AG04449 (cell line): Measurements from ENCODE around the gene SLC3A2.

Experiments
- CTCF ChIA-PET: fragments of 350-600 bp; formaldehyde crosslinking; extraction: SDS; loops from one replicate; lab custom pipeline; 2021; ENCODE audit warnings: antibody characterized with exemption; lab: Yijun Ruan, JAX
- POLR2A ChIA-PET: fragments of 400-600, 350-600 bp; formaldehyde crosslinking; extraction: SDS; loops from one replicate; lab custom pipeline; 2020; ENCODE audit warnings: antibody characterized with exemption, inconsistent platforms; lab: Yijun Ruan, JAX
- DNase-seq: peaks from one replicate; pipeline ENCODE4 v3.0.0-alpha.2; 2010; ENCODE audit warnings: low read depth, low spot score
- H3K4me3 ChIP-seq: 2 replicates; pipeline ENCODE4 v1.5.1; 2011; ENCODE audit warnings: low read depth, mild to moderate bottlenecking, control low read depth, low read length
- TF ChIP-seq, protein P1 (sequence below): IDR thresholded peaks from one replicate; pipeline ENCODE4 v1.5.1; 2011; ENCODE audit warnings: mild to moderate bottlenecking, moderate library complexity, low read length, control low read depth, inconsistent platforms; ENCODE audit not compliant: insufficient read depth; ENCODE audit errors: missing control alignments

The SLC3A2 gene

DNA sequence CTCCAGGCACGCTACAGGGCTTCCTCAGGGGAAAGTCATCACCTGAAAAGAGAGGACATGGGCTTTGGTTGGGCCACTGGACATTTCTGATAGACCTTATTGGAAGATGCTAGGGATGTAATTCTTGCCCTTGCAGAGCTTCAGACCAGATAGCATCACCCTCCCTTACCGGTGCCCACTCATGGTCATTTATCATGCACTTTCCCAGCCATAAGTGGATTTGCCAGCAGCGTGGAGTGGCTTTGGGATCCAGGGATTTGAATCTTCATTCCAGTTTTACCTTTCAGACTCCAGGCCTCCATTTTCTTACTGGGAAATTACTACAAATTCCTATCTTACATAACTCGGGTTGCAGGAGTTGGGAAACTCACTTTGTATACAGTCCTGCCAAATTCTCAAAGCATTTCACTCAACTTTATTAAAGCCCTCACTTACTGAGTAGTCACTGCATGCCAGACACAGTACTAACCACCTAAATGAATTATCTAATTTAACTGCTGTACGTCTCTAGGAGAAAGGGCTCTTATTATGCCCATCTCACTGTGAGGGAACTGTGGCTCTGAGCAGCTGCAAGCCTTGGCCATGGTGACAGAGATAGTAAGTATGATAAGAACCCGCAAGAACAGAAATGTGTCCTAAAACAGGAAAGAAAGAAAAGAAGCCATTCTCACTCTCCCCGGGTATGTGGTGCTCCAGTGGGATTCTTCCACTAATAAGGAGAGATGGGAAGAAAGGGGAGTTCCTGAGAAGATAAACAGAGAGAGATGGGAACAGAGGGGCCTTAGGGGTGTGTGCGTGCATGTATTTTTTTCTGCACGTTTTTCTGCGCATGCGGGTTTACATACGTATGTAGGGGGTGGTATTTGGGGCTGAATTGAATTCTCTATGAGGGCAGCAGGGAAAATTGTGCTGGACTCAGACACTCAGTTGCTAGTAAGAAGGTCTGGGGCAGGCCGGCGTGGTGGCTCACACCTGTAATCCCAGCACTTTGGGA is 30.7 kb downstream of the SLC3A2 start:
- DNase-seq: no peak
- no peak overlapping the region for H3K4me3 ChIP-seq
- POLR2A ChIA-PET: no interaction called here
- TF ChIP-seq, protein P1, sequence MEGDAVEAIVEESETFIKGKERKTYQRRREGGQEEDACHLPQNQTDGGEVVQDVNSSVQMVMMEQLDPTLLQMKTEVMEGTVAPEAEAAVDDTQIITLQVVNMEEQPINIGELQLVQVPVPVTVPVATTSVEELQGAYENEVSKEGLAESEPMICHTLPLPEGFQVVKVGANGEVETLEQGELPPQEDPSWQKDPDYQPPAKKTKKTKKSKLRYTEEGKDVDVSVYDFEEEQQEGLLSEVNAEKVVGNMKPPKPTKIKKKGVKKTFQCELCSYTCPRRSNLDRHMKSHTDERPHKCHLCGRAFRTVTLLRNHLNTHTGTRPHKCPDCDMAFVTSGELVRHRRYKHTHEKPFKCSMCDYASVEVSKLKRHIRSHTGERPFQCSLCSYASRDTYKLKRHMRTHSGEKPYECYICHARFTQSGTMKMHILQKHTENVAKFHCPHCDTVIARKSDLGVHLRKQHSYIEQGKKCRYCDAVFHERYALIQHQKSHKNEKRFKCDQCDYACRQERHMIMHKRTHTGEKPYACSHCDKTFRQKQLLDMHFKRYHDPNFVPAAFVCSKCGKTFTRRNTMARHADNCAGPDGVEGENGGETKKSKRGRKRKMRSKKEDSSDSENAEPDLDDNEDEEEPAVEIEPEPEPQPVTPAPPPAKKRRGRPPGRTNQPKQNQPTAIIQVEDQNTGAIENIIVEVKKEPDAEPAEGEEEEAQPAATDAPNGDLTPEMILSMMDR: no peak
- CTCF ChIA-PET: interaction anchor here (0.7 to 12.4 kb wide), 6 partner anchors 8 to 302 kb away, joined by 3 to 669 read pairs (median 77); partner anchors contain the start of gene CHRM1

GRCh38 chr11:62912268-62912667 is 31.6 kb downstream of the SLC3A2 start:
- POLR2A ChIA-PET: no interaction called here
- TF ChIP-seq, protein P1: no peak
- no peak overlapping the region for H3K4me3 ChIP-seq
- no peak for DNase-seq
- CTCF ChIA-PET: interaction anchor here (0.7 to 12.4 kb wide), 3 partner anchors 11 to 109 kb away, joined by 3 to 669 read pairs (median 3); no protein-coding TSS in a partner anchor

GRCh38 chr11:62914416-62914815 is 33.7 kb downstream of the SLC3A2 start:
- POLR2A ChIA-PET: no interaction called here

GRCh38 chr11:62917906-62918502 is 37.3 kb downstream of the SLC3A2 start:
- no peak for DNase-seq
- H3K4me3 ChIP-seq: no peak overlapping the region
- TF ChIP-seq, protein P1: no peak
- ChIA-PET CTCF (interaction anchor here (1.6 to 12.0 kb wide), 3 partner anchors 12 to 108 kb away, joined by 5 to 150 read pairs (median 5); no protein-coding TSS in a partner anchor), POLR2A (no interaction called here)

More at GRCh38 chr11:62914416-62914815, 33.7 kb downstream of the SLC3A2 start:
- H3K4me3 ChIP-seq: no peak overlapping the region
- TF ChIP-seq, protein P1: no peak
- no peak for DNase-seq
- CTCF ChIA-PET: interaction anchor here (1.0 to 12.0 kb wide), 3 partner anchors 8 to 109 kb away, joined by 3 to 150 read pairs (median 16); no protein-coding TSS in a partner anchor

- H3K4me3 ChIP-seq: no peak overlapping the region
- POLR2A ChIA-PET: no interaction called here
- no peak for DNase-seq
- CTCF ChIA-PET: interaction anchor here (1.6 to 12.0 kb wide), 3 partner anchors 13 to 108 kb away, joined by 5 to 150 read pairs (median 5); no protein-coding TSS in a partner anchor
- TF ChIP-seq, protein P1: no peak
Observed at GRCh38 chr11:62918531-62918930, 37.8 kb downstream of the SLC3A2 start.
